Astrocyte (in vitro differentiated cells and primary cell): ENCODE results near the gene ERMAP.
A peak's percentile ranks its signal among the peaks of the same experiment; 100 is the strongest.

Experiments used
- CTCF ChIP-seq: IDR thresholded peaks from 2 replicates; pipeline ENCODE4 v1.5.1; 2011; ENCODE audit warnings: low read depth, mild to moderate bottlenecking, inconsistent platforms, low read length, moderate library complexity; ENCODE audit not compliant: insufficient read depth
- EZH2 ChIP-seq: IDR thresholded peaks from 2 replicates; pipeline ENCODE4 v1.6.1; 2012; ENCODE audit warnings: mild to moderate bottlenecking, low read length, inconsistent platforms; ENCODE audit not compliant: insufficient read depth

GRCh38 chr1:42777852-42778251 lies 39.1 kb upstream of the ERMAP start:
- TF ChIP-seq CTCF (peak; percentile 72), EZH2 (no peak)
